H1 (cell line): ENCODE results near the gene GDPD3. TPM values are rescaled to one million over a fixed set of nuclear protein-coding genes. Genes with fewer than 3 reads are reported as not detected.

Source experiments
- CTCF ChIA-PET: fragments of 300-600 bp; sonication (Branson Sonifier 250); formaldehyde crosslinking; loops from one replicate; lab custom pipeline; 2021; ENCODE audit not compliant: partially characterized antibody; lab: Charles Lee
- POLR2A ChIA-PET: fragments of 300-600 bp; sonication (Branson Sonifier 250); formaldehyde crosslinking; loops from one replicate; lab custom pipeline; 2021; ENCODE audit warnings: inconsistent platforms; ENCODE audit not compliant: partially characterized antibody; lab: Charles Lee
- DNase-seq, 2 experiments: peaks; one replicate each; pipeline versions ENCODE4 v3.0.0 to v3.0.0-alpha.2; 2010 to 2022; ENCODE audit warnings: low spot score in 2 of 2, low read depth in 1 of 2, mixed read lengths in 1 of 2
- FAIRE-seq: peaks from 2 replicates; lab custom pipeline; 2011; peaks lifted over from hg19 to GRCh38; lab: Jason Lieb, UNC
- H2AFZ ChIP-seq: 2 replicates; pipeline ENCODE4 v1.8.1; 2012; ENCODE audit warnings: low read length, inconsistent platforms
- H2AK5ac ChIP-seq: 2 replicates; pipeline ENCODE4 v1.6.1; 2013; ENCODE audit warnings: low read depth, low read length
- H2BK120ac ChIP-seq: replicated peaks from 2 replicates; pipeline ENCODE3; 2013; ENCODE audit warnings: low read depth, low read length, inconsistent platforms
- H2BK12ac ChIP-seq: 2 replicates; pipeline ENCODE4 v1.6.1; 2013; ENCODE audit warnings: low read depth, low read length
- H2BK15ac ChIP-seq: 2 replicates; pipeline ENCODE4 v1.6.1; 2013; ENCODE audit warnings: low read length
- H2BK20ac ChIP-seq: 2 replicates; pipeline ENCODE4 v1.6.1; 2013; ENCODE audit warnings: low read length
- H2BK5ac ChIP-seq: 2 replicates; pipeline ENCODE4 v1.6.1; 2013; ENCODE audit warnings: low read depth, low read length
- H3K14ac ChIP-seq: 2 replicates; pipeline ENCODE4 v1.6.1; 2013; ENCODE audit warnings: inconsistent platforms; ENCODE audit not compliant: insufficient read length
- H3K18ac ChIP-seq: 2 replicates; pipeline ENCODE4 v1.6.1; 2013; ENCODE audit warnings: low read length; ENCODE audit errors: extremely low read depth
- H3K23ac ChIP-seq: 2 replicates; pipeline ENCODE4 v1.6.1; 2013; ENCODE audit warnings: inconsistent platforms; ENCODE audit not compliant: insufficient read length
- H3K23me2 ChIP-seq: 2 replicates; pipeline ENCODE4 v1.6.1; 2013; ENCODE audit warnings: low read depth, low read length
- H3K27ac ChIP-seq: 2 replicates; pipeline ENCODE4 v1.6.1; 2011; ENCODE audit warnings: low read depth, low read length, inconsistent platforms
- H3K27me3 ChIP-seq, 4 experiments: replicated peaks in 1 of 4; 1 replicate in 1 of 4; 2 replicates in 3 of 4; pipeline versions ENCODE4 v1.6.1 to v1.8.1; 2011 to 2013; ENCODE audit warnings: low read length in 3 of 4, mild to moderate bottlenecking in 3 of 4, inconsistent platforms in 2 of 4, mixed read lengths in 2 of 4, moderate library complexity in 1 of 4; ENCODE audit not compliant: control insufficient read depth in 3 of 4, insufficient read depth in 3 of 4; ENCODE audit errors: extremely low read depth in 1 of 4
- H3K36me3 ChIP-seq, 4 experiments: 2 replicates each; pipeline versions ENCODE4 v1.6.1 to v1.8.1; 2011 to 2013; ENCODE audit warnings: mild to moderate bottlenecking in 4 of 4, low read length in 3 of 4, moderate library complexity in 2 of 4, control low read depth in 1 of 4, inconsistent platforms in 1 of 4; ENCODE audit not compliant: insufficient read depth in 4 of 4, control insufficient read depth in 2 of 4
- H3K4ac ChIP-seq: replicated peaks from 2 replicates; pipeline ENCODE3; 2013; ENCODE audit warnings: low read length, low read depth, mixed read lengths, inconsistent platforms; ENCODE audit not compliant: insufficient read length
- H3K4me1 ChIP-seq, 4 experiments: replicated peaks in 1 of 4; 1 replicate in 1 of 4; 2 replicates in 3 of 4; pipeline versions ENCODE4 v1.6.1 to v1.8.1; 2011 to 2013; ENCODE audit warnings: low read length in 3 of 4, inconsistent platforms in 2 of 4, mixed read lengths in 1 of 4; ENCODE audit not compliant: insufficient read depth in 4 of 4, control insufficient read depth in 3 of 4
- H3K4me2 ChIP-seq, 2 experiments: 2 replicates each; pipeline versions ENCODE4 v1.6.1 to v1.8.1; 2011 to 2013; ENCODE audit warnings: low read depth in 2 of 2, low read length in 2 of 2, control low read depth in 1 of 2, inconsistent platforms in 1 of 2, mild to moderate bottlenecking in 1 of 2; ENCODE audit not compliant: insufficient read depth in 1 of 2
- H3K4me3 ChIP-seq, 4 experiments: fragments of 200-600, 300-600 bp in 1 of 4; sonication (generic), shearing (Covaris generic), sonication (Bioruptor Twin) in 1 of 4; 2 replicates each; pipeline versions ENCODE4 v1.5.1 to v1.8.1; 2011 to 2016; ENCODE audit warnings: low read length in 4 of 4, low read depth in 3 of 4, control low read depth in 2 of 4, inconsistent platforms in 2 of 4, mild to moderate bottlenecking in 2 of 4, mixed read lengths in 1 of 4, moderate library complexity in 1 of 4; ENCODE audit not compliant: insufficient read depth in 2 of 4; ENCODE audit errors: extremely low read depth in 1 of 4
- H3K56ac ChIP-seq: replicated peaks from 2 replicates; pipeline ENCODE3; 2013; ENCODE audit warnings: low read depth, mild to moderate bottlenecking, mixed read lengths, low read length, inconsistent platforms; ENCODE audit not compliant: insufficient read length
- H3K79me1 ChIP-seq: 2 replicates; pipeline ENCODE4 v1.6.1; 2013; ENCODE audit warnings: low read depth, low read length, control low read depth
- H3K79me2 ChIP-seq, 2 experiments: 2 replicates each; pipeline versions ENCODE4 v1.6.1 to v1.8.1; 2012 to 2013; ENCODE audit warnings: low read length in 2 of 2, mild to moderate bottlenecking in 2 of 2, inconsistent platforms in 1 of 2; ENCODE audit not compliant: insufficient read depth in 2 of 2, control insufficient read depth in 1 of 2
- H3K9ac ChIP-seq, 4 experiments: replicated peaks in 1 of 4; 1 replicate in 1 of 4; 2 replicates in 3 of 4; pipeline versions ENCODE4 v1.6.1 to v1.8.1; 2011 to 2013; ENCODE audit warnings: low read depth in 3 of 4, low read length in 3 of 4, control low read depth in 2 of 4, mild to moderate bottlenecking in 2 of 4, moderate library complexity in 2 of 4, inconsistent platforms in 1 of 4; ENCODE audit errors: extremely low read depth in 1 of 4
- H3K9me3 ChIP-seq, 2 experiments: 2 replicates each; pipeline versions ENCODE4 v1.6.1 to v1.8.1; 2012 to 2013; ENCODE audit warnings: mild to moderate bottlenecking in 2 of 2, moderate library complexity in 2 of 2, control low read depth in 1 of 2, inconsistent platforms in 1 of 2, low read depth in 1 of 2, low read length in 1 of 2, mixed read lengths in 1 of 2; ENCODE audit not compliant: insufficient read depth in 2 of 2
- H4K20me1 ChIP-seq, 2 experiments: replicated peaks in 1 of 2; 2 replicates each; pipeline versions ENCODE3 to v1.8.1; 2011 to 2013; ENCODE audit warnings: inconsistent platforms in 2 of 2, low read length in 2 of 2, mild to moderate bottlenecking in 1 of 2; ENCODE audit not compliant: insufficient read depth in 2 of 2, control insufficient read depth in 1 of 2
- H4K5ac ChIP-seq: 2 replicates; pipeline ENCODE4 v1.6.1; 2013; ENCODE audit warnings: low read length, low read depth, mixed read lengths, inconsistent platforms; ENCODE audit not compliant: insufficient read length
- H4K8ac ChIP-seq: 2 replicates; pipeline ENCODE4 v1.8.0; 2013; ENCODE audit warnings: mild to moderate bottlenecking, moderate library complexity, low read length, inconsistent platforms; ENCODE audit not compliant: insufficient read depth; ENCODE audit errors: extremely low read depth
- H4K91ac ChIP-seq: replicated peaks from 2 replicates; pipeline ENCODE3; 2013; ENCODE audit warnings: low read length, mixed read lengths, inconsistent platforms; ENCODE audit not compliant: insufficient read length
- HDAC2 ChIP-seq, 2 experiments: fragments of 300-600 bp in 1 of 2; sonication (generic) in 1 of 2; IDR thresholded peaks; 2 replicates each; pipeline ENCODE4 v1.6.1; 2011 to 2012; ENCODE audit warnings: low read depth in 2 of 2, low read length in 2 of 2, mild to moderate bottlenecking in 2 of 2, moderate library complexity in 2 of 2, borderline replicate concordance in 1 of 2, inconsistent platforms in 1 of 2
- MAFK ChIP-seq: IDR thresholded peaks from 2 replicates; pipeline ENCODE4 v1.6.1; 2012; ENCODE audit warnings: low read depth, mild to moderate bottlenecking, improper control_type of control experiment, low read length
- POLR2AphosphoS5 ChIP-seq: IDR thresholded peaks from 2 replicates; pipeline ENCODE4 v1.6.1; 2011; ENCODE audit warnings: low read depth, low read length
- USF2 ChIP-seq: IDR thresholded peaks from 2 replicates; pipeline ENCODE4 v1.6.1; 2011; ENCODE audit warnings: low read length, improper control_type of control experiment
- WGBS, 2 experiments: shearing (Covaris generic) in 1 of 2; methylation state at CpG; one replicate each; pipeline versions ENCODE4 v1.1.6 to v1.1.7; 2013 to 2015; ENCODE audit warnings: low lambda C conversion rate in 2 of 2, mixed read lengths in 2 of 2, inconsistent platforms in 1 of 2, low coverage in 1 of 2, missing lambda C conversion rate in 1 of 2; ENCODE audit not compliant: insufficient replicate concordance in 2 of 2, insufficient coverage in 1 of 2, insufficient read length in 1 of 2; ENCODE audit errors: extremely low coverage in 1 of 2, missing lambda C conversion rate in 1 of 2; 5-methylcytosine and 5-hydroxymethylcytosine counted together
- polyA plus RNA-seq, 7 experiments: library from polyadenylated mRNA; depleted of rRNA in 3 of 7; stranded (reverse) in 5 of 7; unstranded in 2 of 7; fragments of >200 nt in 5 of 7; fragments of 200-250 nt in 2 of 7; gene quantifications; 1 replicate in 5 of 7; 2 replicates in 1 of 7; 4 replicates in 1 of 7; pipeline versions ENCODE4 v1.2.1 to v1.2.3, GENCODE V29; 2011 to 2013; ENCODE audit warnings: missing spikeins in 2 of 7, mixed read lengths in 2 of 7
- total RNA-seq: library from RNA; stranded (reverse); fragmentation: NEBNext Ultra II Directional; extraction: Animal tissue kit (Norgen Biotek cat#: 25700); gene quantifications from 2 replicates; pipeline ENCODE4 v1.2.1, GENCODE V29; 2021

Gene GDPD3
- total and polyA plus RNA-seq, 2 of the 8 experiments (the other 6 are each of a cell fraction or from before 2014, with no cell fraction given), result 0.20 TPM; not detected in 1

- Histone ChIP-seq H3K4me1 (peaks cover 6 to 23% (median 11%) of the 10 kb centered on the region in 4 experiments), H2BK20ac (no peak overlapping the region), H3K27ac (no peak overlapping the region), H4K91ac (no peak overlapping the region), H2BK120ac (no peak overlapping the region), H3K79me1 (peaks cover 9% of the 10 kb centered on the region; the same call in 1 of the 2 replicates), H3K18ac (no peak overlapping the region), H2BK5ac (no peak overlapping the region; the same call in 1 of the 2 replicates), H3K9ac (no peak overlapping the region), H3K4me2 (peak overlapping the region; percentile 73 to 81; a peak in 2 of 4 replicates), H4K8ac (no peak overlapping the region), H3K23ac (no peak overlapping the region), H3K4me3 (peak overlapping the region in 1 of 4 experiments; percentile 85; a peak in 1 of 8 replicates), H3K36me3 (peaks cover 19 to 54% (median 47%) of the 10 kb centered on the region in 4 experiments), H3K9me3 (no peaks in the 10 kb centered on the region), H2AK5ac (no peak overlapping the region), H3K56ac (no peak overlapping the region), H2BK15ac (no peak overlapping the region), H3K79me2 (peaks cover 15 to 30% of the 10 kb centered on the region in 2 experiments), H3K27me3 (no peaks in the 10 kb centered on the region), H2BK12ac (no peak overlapping the region), H3K14ac (no peak overlapping the region), H3K4ac (no peak overlapping the region), H3K23me2 (peaks cover 18% of the 10 kb centered on the region), H4K5ac (no peak overlapping the region), H4K20me1 (peaks cover 16 to 35% of the 10 kb centered on the region in 2 experiments), H2AFZ (no peak overlapping the region)
- CTCF ChIA-PET, result interaction anchor here (1.9 to 7.3 kb wide), 4 partner anchors 9 to 45 kb away, joined by 6 to 51 read pairs (median 10); partner anchors contain the start of genes GDPD3, PPP4C and TBX6
- TF ChIP-seq USF2 (no peak), POLR2AphosphoS5 (peak; percentile 38; the same call in 1 of the 2 replicates), HDAC2 (IDR thresholded peaks at IDR 0.05; ENCODE audit: borderline replicate concordance in 1 of 2, low read depth in 2 of 2, low read length in 2 of 2) (no peak), MAFK (no peak)
- FAIRE-seq (no peak), DNase-seq (no peak)
- POLR2A ChIA-PET, result interaction anchor here (1.6 to 21.2 kb wide), 5 partner anchors 11 to 65 kb away, joined by 3 to 353 read pairs (median 88); partner anchors contain the start of genes PPP4C, TBX6, TLCD3B and YPEL3
- 92% methylated on average over 6 of the region's 6 CpGs; no CpG with 5 or more reads in 1 of the 2 experiments for WGBS, 2 experiments
Observed at GRCh38 chr16:30067584-30067916, 45.8 kb downstream of the GDPD3 start.
